Neuronal stem cell (in vitro differentiated cells): Measurements from ENCODE around the gene APP.

ENCODE experiments used
- DNase-seq: peaks from one replicate; pipeline ENCODE4 v3.0.0-alpha.2; 2013; ENCODE audit warnings: low spot score
- H2AFZ ChIP-seq: one replicate; pipeline ENCODE4 v1.6.1; 2013; ENCODE audit warnings: mild to moderate bottlenecking, low read length, inconsistent platforms
- H2AK5ac ChIP-seq: 2 replicates; pipeline ENCODE4 v1.6.1; 2013; ENCODE audit warnings: low read depth, mild to moderate bottlenecking, inconsistent platforms, low read length, moderate library complexity, mixed read lengths
- H2BK120ac ChIP-seq: 2 replicates; pipeline ENCODE4 v1.6.1; 2013; ENCODE audit warnings: low read depth, mild to moderate bottlenecking, inconsistent platforms, low read length, moderate library complexity, mixed read lengths
- H2BK12ac ChIP-seq: one replicate; pipeline ENCODE4 v1.6.1; 2013; ENCODE audit warnings: low read length, inconsistent platforms
- H2BK15ac ChIP-seq: 2 replicates; pipeline ENCODE4 v1.6.1; 2013; ENCODE audit warnings: mild to moderate bottlenecking, low read length, inconsistent platforms, mixed read lengths
- H2BK5ac ChIP-seq: one replicate; pipeline ENCODE4 v1.6.1; 2013; ENCODE audit warnings: inconsistent platforms, mild to moderate bottlenecking, low read length, moderate library complexity
- H3K14ac ChIP-seq: one replicate; pipeline ENCODE4 v1.6.1; 2013; ENCODE audit warnings: low read length, inconsistent platforms
- H3K18ac ChIP-seq: 2 replicates; pipeline ENCODE4 v1.6.1; 2013; ENCODE audit warnings: low read length, inconsistent platforms
- H3K23ac ChIP-seq: 2 replicates; pipeline ENCODE4 v1.6.1; 2013; ENCODE audit warnings: low read depth, mild to moderate bottlenecking, mixed read lengths, low read length, inconsistent platforms; ENCODE audit not compliant: poor library complexity
- H3K27ac ChIP-seq: replicated peaks from 3 replicates; pipeline ENCODE4 v1.5.1; 2013; ENCODE audit warnings: low read length, inconsistent platforms
- H3K27me3 ChIP-seq, 3 experiments: 2 replicates each; pipeline ENCODE4 v1.6.1; 2013; ENCODE audit warnings: low read length in 3 of 3, mild to moderate bottlenecking in 2 of 3, inconsistent platforms in 1 of 3, low read depth in 1 of 3, mixed read lengths in 1 of 3, moderate library complexity in 1 of 3; ENCODE audit not compliant: control insufficient read depth in 3 of 3, insufficient read depth in 3 of 3
- H3K36me3 ChIP-seq, 2 donors: replicated peaks in 1 of 2; 2 replicates each; pipeline ENCODE4 v1.6.1; 2013; ENCODE audit warnings: low read length in 2 of 2; ENCODE audit not compliant: control insufficient read depth in 2 of 2, insufficient read depth in 2 of 2
- H3K4ac ChIP-seq: 2 replicates; pipeline ENCODE4 v1.6.1; 2013; ENCODE audit warnings: inconsistent platforms, mild to moderate bottlenecking, low read length, moderate library complexity
- H3K4me1 ChIP-seq, 2 donors: 1 replicate in 1 of 2; 2 replicates in 1 of 2; pipeline ENCODE4 v1.6.1; 2013; ENCODE audit warnings: low read length in 2 of 2, low read depth in 1 of 2; ENCODE audit not compliant: control insufficient read depth in 2 of 2, insufficient read depth in 1 of 2
- H3K4me2 ChIP-seq: one replicate; pipeline ENCODE4 v1.6.1; 2013; ENCODE audit warnings: mild to moderate bottlenecking, low read length, inconsistent platforms; ENCODE audit not compliant: insufficient read depth, poor library complexity, severe bottlenecking
- H3K4me3 ChIP-seq, 2 donors: 2 replicates each; pipeline ENCODE4 v1.5.1; 2013; ENCODE audit warnings: low read length in 2 of 2, mild to moderate bottlenecking in 2 of 2, inconsistent platforms in 1 of 2, moderate library complexity in 1 of 2
- H3K79me1 ChIP-seq: one replicate; pipeline ENCODE4 v1.6.1; 2013; ENCODE audit warnings: low read depth, mild to moderate bottlenecking, inconsistent platforms, low read length, moderate library complexity
- H3K9ac ChIP-seq: one replicate; pipeline ENCODE4 v1.6.1; 2013; ENCODE audit warnings: mild to moderate bottlenecking, low read depth, low read length, inconsistent platforms; ENCODE audit not compliant: poor library complexity
- H3K9me3 ChIP-seq, 2 donors: replicated peaks in 1 of 2; 2 replicates each; pipeline versions ENCODE3 to v1.6.1; 2013; ENCODE audit warnings: low read length in 2 of 2, mild to moderate bottlenecking in 2 of 2, inconsistent platforms in 1 of 2, low read depth in 1 of 2, mixed read lengths in 1 of 2, moderate library complexity in 1 of 2; ENCODE audit not compliant: control insufficient read depth in 2 of 2, insufficient read depth in 1 of 2
- H4K8ac ChIP-seq: one replicate; pipeline ENCODE4 v1.6.1; 2013; ENCODE audit warnings: low read depth, mild to moderate bottlenecking, inconsistent platforms, low read length, moderate library complexity
- H4K91ac ChIP-seq: one replicate; pipeline ENCODE4 v1.6.1; 2013; ENCODE audit warnings: low read length, low read depth, mild to moderate bottlenecking, inconsistent platforms; ENCODE audit not compliant: poor library complexity
- WGBS, 2 donors: extraction: QIAGEN DNeasy Blood & Tissue Kit; methylation state at CpG; one replicate each; pipeline ENCODE4 v1.1.7; 2013; ENCODE audit warnings: missing lambda C conversion rate in 2 of 2, mixed read lengths in 1 of 2; ENCODE audit not compliant: insufficient read length in 2 of 2, insufficient replicate concordance in 1 of 2; ENCODE audit errors: extremely low coverage in 2 of 2; 5-methylcytosine and 5-hydroxymethylcytosine counted together

The APP gene

GRCh38 chr21:25859235-25859929, 311.2 kb downstream of the APP start:
- Histone ChIP-seq H3K27me3 (no peaks in the 10 kb centered on the region), H4K91ac (no peak overlapping the region), H3K14ac (no peak overlapping the region), H3K4me2 (no peak overlapping the region), H3K9me3 (no peaks in the 10 kb centered on the region), H2AK5ac (no peak overlapping the region), H3K79me1 (no peaks in the 10 kb centered on the region), H3K18ac (no peak overlapping the region), H2AFZ (no peak overlapping the region), H3K23ac (no peak overlapping the region), H2BK120ac (no peak overlapping the region), H2BK15ac (no peak overlapping the region), H3K36me3 (no peaks in the 10 kb centered on the region), H3K4me1 (no peaks in the 10 kb centered on the region), H2BK5ac (no peak overlapping the region), H3K4ac (no peak overlapping the region), H3K27ac (no peak overlapping the region), H3K9ac (no peak overlapping the region), H3K4me3 (no peak overlapping the region), H2BK12ac (no peak overlapping the region), H4K8ac (no peak overlapping the region)
- no peak for DNase-seq
- WGBS, 2 donors, result 100% methylated on average over 1 of the region's 5 CpGs; no CpG with 5 or more reads in 1 of the 2 donors

GRCh38 chr21:25858325-25858724, 312.2 kb downstream of the APP start:
- no peak overlapping the region for H4K91ac ChIP-seq
- no peak overlapping the region for H3K27ac ChIP-seq
- H3K4me3 ChIP-seq, result no peak overlapping the region
- no peak overlapping the region for H2BK15ac ChIP-seq
- no peak overlapping the region for H3K4ac ChIP-seq
- no CpG with 5 or more reads among the region's 3 CpGs for WGBS, 2 donors
- no peak overlapping the region for H2AK5ac ChIP-seq
- H3K4me2 ChIP-seq, result no peak overlapping the region
- no peak overlapping the region for H2BK12ac ChIP-seq
- no peak overlapping the region for H3K23ac ChIP-seq
- H3K36me3 ChIP-seq, result no peaks in the 10 kb centered on the region
- H3K4me1 ChIP-seq, result no peaks in the 10 kb centered on the region
- H3K14ac ChIP-seq, result no peak overlapping the region
- H3K27me3 ChIP-seq, result no peaks in the 10 kb centered on the region
- H2BK120ac ChIP-seq, result no peak overlapping the region
- H4K8ac ChIP-seq, result no peak overlapping the region
- H3K18ac ChIP-seq, result no peak overlapping the region
- DNase-seq, result no peak
- H2BK5ac ChIP-seq, result no peak overlapping the region
- no peak overlapping the region for H2AFZ ChIP-seq
- no peak overlapping the region for H3K9ac ChIP-seq
- H3K9me3 ChIP-seq, result no peaks in the 10 kb centered on the region
- H3K79me1 ChIP-seq, result no peaks in the 10 kb centered on the region

DNA sequence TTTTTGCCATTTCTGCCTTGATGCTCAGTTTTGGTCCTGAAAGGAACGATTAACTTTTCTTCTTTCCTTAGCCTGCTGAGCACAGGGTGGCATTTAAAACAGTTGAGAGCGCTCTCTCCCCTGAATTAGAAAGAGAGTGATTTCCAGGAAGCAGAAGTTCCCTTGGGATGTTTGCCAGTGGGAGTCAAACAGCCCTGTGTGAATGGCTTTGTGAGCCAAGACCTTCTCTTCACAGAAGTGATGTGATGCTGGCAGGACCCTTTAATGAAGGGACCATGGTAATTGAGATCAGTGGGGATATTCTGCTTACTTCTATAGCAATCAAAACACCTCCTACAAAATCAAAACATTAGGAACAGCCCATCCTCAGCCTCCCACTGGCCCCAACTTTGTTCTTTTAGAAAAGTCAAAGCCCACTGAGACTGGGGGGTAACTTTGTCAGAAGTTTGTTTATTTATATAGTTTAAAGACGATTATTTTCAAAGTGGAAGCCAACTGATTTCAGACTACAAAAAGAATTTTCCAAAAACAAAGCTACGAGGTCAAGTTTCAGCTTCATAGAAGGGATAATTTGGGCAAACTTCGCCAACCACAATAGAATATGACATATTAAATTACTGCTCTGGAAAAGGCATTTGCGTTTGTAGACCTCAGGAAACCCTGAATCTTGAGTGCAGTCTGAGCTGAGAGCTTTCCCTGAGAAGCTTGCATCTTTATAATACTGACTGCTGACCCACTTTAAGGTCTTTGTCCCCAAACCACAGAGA, 313.1 kb downstream of the APP start:
- Histone ChIP-seq H4K91ac (no peak overlapping the region), H3K9ac (no peak overlapping the region), H3K27ac (no peak overlapping the region), H3K4me1 (no peaks in the 10 kb centered on the region), H3K79me1 (no peaks in the 10 kb centered on the region), H2BK12ac (no peak overlapping the region), H3K4ac (no peak overlapping the region), H2AFZ (peak overlapping the region; percentile 33), H2BK15ac (no peak overlapping the region), H3K4me3 (no peak overlapping the region), H2BK5ac (no peak overlapping the region), H3K9me3 (no peaks in the 10 kb centered on the region), H2BK120ac (no peak overlapping the region), H2AK5ac (no peak overlapping the region), H3K36me3 (no peaks in the 10 kb centered on the region), H3K4me2 (no peak overlapping the region), H3K27me3 (no peaks in the 10 kb centered on the region), H4K8ac (no peak overlapping the region), H3K14ac (no peak overlapping the region), H3K23ac (no peak overlapping the region), H3K18ac (no peak overlapping the region)
- WGBS, 2 donors, result no CpG with 5 or more reads among the region's 6 CpGs
- no peak for DNase-seq

DNA sequence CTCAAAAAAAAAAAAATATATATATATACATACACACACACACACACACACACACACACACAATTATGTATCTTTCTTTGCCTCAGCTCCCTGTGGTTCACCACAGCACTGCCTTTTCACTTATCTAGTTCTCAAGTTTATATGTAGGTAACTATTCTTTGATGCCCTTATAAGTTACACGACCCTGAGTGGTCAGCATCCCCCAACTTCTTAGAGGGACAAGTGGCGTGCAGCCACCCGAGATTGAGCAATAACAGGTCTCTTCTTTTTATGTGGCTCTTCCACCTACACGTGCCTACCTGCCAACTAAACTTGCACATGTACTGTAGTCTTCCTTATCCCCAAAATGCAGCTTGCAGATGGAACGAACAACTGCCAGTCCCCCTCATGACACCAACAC, 315.0 kb downstream of the APP start:
- no peaks in the 10 kb centered on the region for H3K36me3 ChIP-seq
- H3K9ac ChIP-seq, result no peak overlapping the region
- no peaks in the 10 kb centered on the region for H3K9me3 ChIP-seq
- no peak overlapping the region for H2BK12ac ChIP-seq
- H3K4me2 ChIP-seq, result no peak overlapping the region
- no peak overlapping the region for H4K8ac ChIP-seq
- no peak overlapping the region for H3K14ac ChIP-seq
- H3K4me3 ChIP-seq, result no peak overlapping the region
- no peak overlapping the region for H2AK5ac ChIP-seq
- no peak overlapping the region for H3K18ac ChIP-seq
- no CpG with 5 or more reads among the region's 5 CpGs for WGBS, 2 donors
- peak; percentile 8 for DNase-seq
- H3K79me1 ChIP-seq, result no peaks in the 10 kb centered on the region
- no peak overlapping the region for H2BK15ac ChIP-seq
- no peak overlapping the region for H4K91ac ChIP-seq
- H3K27me3 ChIP-seq, result no peaks in the 10 kb centered on the region
- peaks cover 0 to 2% of the 10 kb centered on the region in 2 donors for H3K4me1 ChIP-seq
- H2BK120ac ChIP-seq, result no peak overlapping the region
- no peak overlapping the region for H2BK5ac ChIP-seq
- no peak overlapping the region for H3K27ac ChIP-seq
- H3K4ac ChIP-seq, result no peak overlapping the region
- no peak overlapping the region for H3K23ac ChIP-seq
- no peak overlapping the region for H2AFZ ChIP-seq
